Measurements from ENCODE around the gene ZNF697. TPM values are rescaled to one million over a fixed set of nuclear protein-coding genes. Genes with fewer than 3 reads are reported as not detected.

Gene ZNF697
- total and polyA plus RNA-seq, 9 donors, result 3.0 to 9.1 (median 6.2) TPM

GRCh38 chr1:119600976-119601375 is 47.1 kb downstream of the ZNF697 start:
- Histone ChIP-seq H3K4me1 (ENCODE audit: insufficient read depth) (peaks cover 3% of the 10 kb centered on the region), H3K4me3 (no peak overlapping the region), H3K27me3 (no peaks in the 10 kb centered on the region), H3K9me3 (no peaks in the 10 kb centered on the region), H3K36me3 (no peaks in the 10 kb centered on the region), H3K27ac (no peak overlapping the region)
- intact Hi-C loops (cut with DNase I), result no loop called here
- WGBS, 3 donors, result 27 to 51% (median 48%) methylated on average over 1 of the region's 1 CpG
- DNase-seq, result no peak
- TF ChIP-seq POLR2A (IDR thresholded peaks at IDR 0.05) (no peak), CTCF (IDR thresholded peaks at IDR 0.05) (no peak), EP300 (IDR thresholded peaks at IDR 0.05) (no peak)

- no peaks in the 10 kb centered on the region for H3K36me3 ChIP-seq
- H3K4me3 ChIP-seq, result no peak overlapping the region
- no peak overlapping the region for H3K27ac ChIP-seq
- no peaks in the 10 kb centered on the region for H3K27me3 ChIP-seq
- no peak for TF ChIP-seq EP300 (IDR thresholded peaks at IDR 0.05)
- TF ChIP-seq POLR2A (IDR thresholded peaks at IDR 0.05), result no peak
- no peak for TF ChIP-seq CTCF (IDR thresholded peaks at IDR 0.05)
- no peaks in the 10 kb centered on the region for H3K9me3 ChIP-seq
- WGBS, 3 donors, result 94% methylated on average over 4 of the region's 4 CpGs
- DNase-seq, result no peak
- intact Hi-C loops (cut with DNase I), result no loop called here
- H3K4me1 ChIP-seq (ENCODE audit: insufficient read depth), result peaks cover 3% of the 10 kb centered on the region
Observed at GRCh38 chr1:119600561-119600960, 47.5 kb downstream of the ZNF697 start.

- WGBS, 3 donors, result 88 to 95% (median 93%) methylated on average over 2 of the region's 2 CpGs
- Histone ChIP-seq H3K4me3 (no peak overlapping the region), H3K4me1 (ENCODE audit: insufficient read depth) (no peaks in the 10 kb centered on the region), H3K9me3 (no peaks in the 10 kb centered on the region), H3K27me3 (no peaks in the 10 kb centered on the region), H3K27ac (no peak overlapping the region), H3K36me3 (no peaks in the 10 kb centered on the region)
- TF ChIP-seq EP300 (IDR thresholded peaks at IDR 0.05) (no peak), POLR2A (IDR thresholded peaks at IDR 0.05) (no peak), CTCF (IDR thresholded peaks at IDR 0.05) (no peak)
- no peak for DNase-seq
- intact Hi-C loops (cut with DNase I), result no loop called here
Observed at GRCh38 chr1:119595606-119596005, 52.5 kb downstream of the ZNF697 start.

GRCh38 chr1:119595168-119595567 is 52.9 kb downstream of the ZNF697 start:
- Histone ChIP-seq H3K4me1 (ENCODE audit: insufficient read depth) (no peaks in the 10 kb centered on the region), H3K27ac (no peak overlapping the region), H3K4me3 (no peak overlapping the region), H3K36me3 (no peaks in the 10 kb centered on the region), H3K9me3 (no peaks in the 10 kb centered on the region), H3K27me3 (no peaks in the 10 kb centered on the region)
- DNase-seq, result no peak
- TF ChIP-seq EP300 (IDR thresholded peaks at IDR 0.05), result no peak
- no peak for TF ChIP-seq CTCF (IDR thresholded peaks at IDR 0.05)
- TF ChIP-seq POLR2A (IDR thresholded peaks at IDR 0.05), result no peak
- WGBS, 3 donors, result 73 to 80% (median 76%) methylated on average over 2 of the region's 2 CpGs
- intact Hi-C loops (cut with DNase I), result no loop called here

GRCh38 chr1:119594376-119594775 is 53.7 kb downstream of the ZNF697 start:
- H3K4me3 ChIP-seq, result no peak overlapping the region
- no peak for DNase-seq
- H3K36me3 ChIP-seq, result no peaks in the 10 kb centered on the region
- intact Hi-C loops (cut with DNase I), result no loop called here
- no peaks in the 10 kb centered on the region for H3K9me3 ChIP-seq
- WGBS, 3 donors, result 17 to 52% (median 28%) methylated on average over 1 of the region's 1 CpG
- H3K27me3 ChIP-seq, result no peaks in the 10 kb centered on the region
- H3K4me1 ChIP-seq (ENCODE audit: insufficient read depth), result no peaks in the 10 kb centered on the region
- TF ChIP-seq POLR2A (IDR thresholded peaks at IDR 0.05) (no peak), EP300 (IDR thresholded peaks at IDR 0.05) (no peak), CTCF (IDR thresholded peaks at IDR 0.05) (no peak)
- H3K27ac ChIP-seq, result no peak overlapping the region
